Measurements from ENCODE around the gene CEACAM8.
"Not testable (repeated sequence)": the region's sequence is repeated elsewhere in the genome, so short reads cannot be mapped to it uniquely, and the experiment has no call there.

The CEACAM8 gene

DNA sequence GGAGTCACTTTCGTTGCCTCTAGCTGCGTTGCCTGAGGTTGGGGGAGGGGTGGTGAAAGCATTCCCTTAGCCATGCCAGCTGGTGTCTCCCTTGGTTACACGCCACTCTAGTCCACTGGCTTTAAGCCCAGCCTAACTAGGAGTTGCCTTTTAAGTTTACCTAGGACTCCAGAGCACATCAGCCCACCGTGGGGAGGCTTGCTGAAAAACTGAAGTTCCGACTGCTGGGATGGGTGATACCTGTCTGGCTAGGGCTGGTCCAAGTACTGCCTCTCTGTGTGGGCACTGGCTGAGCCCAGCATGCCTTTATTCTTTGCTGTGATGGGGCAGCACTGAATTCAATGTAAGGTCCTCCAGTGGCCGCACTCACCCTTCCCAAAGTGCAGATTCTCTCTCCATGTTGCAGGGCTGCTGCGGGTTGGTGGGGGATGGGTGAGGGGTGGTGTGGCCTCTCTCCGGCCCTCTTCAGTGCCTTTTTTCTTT lies 54.6 kb downstream of the CEACAM8 start:
- no peak for DNase-seq

DNA sequence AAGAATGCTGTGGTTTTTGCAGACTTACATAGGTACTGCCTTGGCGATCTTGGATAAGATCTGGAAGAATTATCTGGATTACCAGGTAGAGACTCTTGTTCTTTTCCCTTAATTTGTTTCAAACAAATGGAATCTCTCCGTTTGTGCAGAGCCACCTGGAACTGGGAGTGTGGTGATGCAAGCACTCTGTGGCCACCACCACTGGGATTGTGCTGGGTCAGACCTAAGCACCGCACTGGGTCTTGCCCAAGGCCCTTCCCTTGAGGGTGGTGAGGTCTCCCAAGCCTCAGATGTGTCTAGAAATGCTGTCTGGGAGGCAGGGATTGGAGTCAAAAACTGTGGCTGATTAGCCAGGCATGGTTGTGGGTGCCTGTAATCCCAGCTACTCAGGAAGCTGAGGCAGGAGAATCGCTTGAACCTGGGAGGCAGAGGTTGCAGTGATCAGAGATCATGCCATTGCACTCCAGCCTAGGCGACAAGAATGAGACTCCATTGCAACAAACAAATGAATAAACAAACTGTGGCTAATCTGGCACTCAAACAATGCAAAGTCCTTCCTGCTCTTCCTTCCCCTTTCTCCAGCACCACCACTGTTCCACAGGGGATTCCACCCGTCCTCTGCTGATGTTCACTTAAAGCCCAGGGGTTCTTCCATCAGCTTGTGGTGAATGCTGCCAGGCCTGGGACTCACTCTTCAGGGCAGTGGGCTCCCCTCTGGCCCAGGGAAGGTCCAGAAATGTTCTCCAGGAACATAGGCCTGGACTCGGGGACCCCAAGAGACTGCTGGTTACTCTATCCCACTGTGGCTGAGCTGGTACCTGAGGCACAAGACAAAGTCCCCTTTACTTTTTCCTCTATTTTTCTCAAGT lies 55.6 kb downstream of the CEACAM8 start:
- DNase-seq, result no peak

DNA sequence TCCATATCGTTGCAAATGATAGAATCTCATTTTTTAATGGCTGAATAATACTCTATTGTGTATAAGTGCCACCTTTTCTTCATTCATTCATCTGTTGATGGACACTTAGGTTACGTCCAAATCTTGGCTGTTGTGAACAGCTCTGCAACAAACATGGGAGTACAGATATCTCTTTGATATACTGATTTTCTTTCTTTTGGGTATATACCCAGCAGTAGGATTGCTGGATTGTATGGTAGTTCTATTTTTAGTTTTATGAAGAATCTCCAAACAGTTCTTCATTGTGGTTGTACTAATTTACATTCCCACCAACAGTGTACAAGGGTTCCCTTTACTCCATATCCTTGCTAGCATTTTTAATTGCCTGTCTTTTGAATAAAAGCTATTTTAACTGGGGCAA lies 59.4 kb downstream of the CEACAM8 start:
- DNase-seq, result not testable (repeated sequence)

DNA sequence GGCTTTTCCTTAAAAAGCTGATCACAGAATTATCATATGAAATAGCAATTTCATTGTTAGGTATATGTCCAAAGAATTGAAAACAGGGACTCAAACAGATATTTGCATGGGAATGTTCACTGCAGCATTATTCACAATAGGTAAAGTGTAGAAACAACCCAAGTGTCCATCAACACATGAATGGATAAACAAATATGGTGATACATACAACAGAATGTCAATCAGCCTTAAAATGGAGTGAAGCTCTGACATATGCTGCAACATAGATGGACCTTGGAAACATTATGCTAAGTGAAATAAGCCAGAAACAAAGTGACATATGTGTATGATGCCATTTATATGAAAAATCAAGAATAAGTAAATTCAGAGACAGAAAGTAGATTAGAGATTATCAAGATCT lies 60.3 kb downstream of the CEACAM8 start:
- DNase-seq, result no peak

GRCh38 chr19:42532891-42533290 lies 61.8 kb downstream of the CEACAM8 start:
- no peak for DNase-seq

GRCh38 chr19:42531313-42531712 lies 63.4 kb downstream of the CEACAM8 start:
- DNase-seq, result no peak
